ENCODE results near the gene TTYH2.

DNA sequence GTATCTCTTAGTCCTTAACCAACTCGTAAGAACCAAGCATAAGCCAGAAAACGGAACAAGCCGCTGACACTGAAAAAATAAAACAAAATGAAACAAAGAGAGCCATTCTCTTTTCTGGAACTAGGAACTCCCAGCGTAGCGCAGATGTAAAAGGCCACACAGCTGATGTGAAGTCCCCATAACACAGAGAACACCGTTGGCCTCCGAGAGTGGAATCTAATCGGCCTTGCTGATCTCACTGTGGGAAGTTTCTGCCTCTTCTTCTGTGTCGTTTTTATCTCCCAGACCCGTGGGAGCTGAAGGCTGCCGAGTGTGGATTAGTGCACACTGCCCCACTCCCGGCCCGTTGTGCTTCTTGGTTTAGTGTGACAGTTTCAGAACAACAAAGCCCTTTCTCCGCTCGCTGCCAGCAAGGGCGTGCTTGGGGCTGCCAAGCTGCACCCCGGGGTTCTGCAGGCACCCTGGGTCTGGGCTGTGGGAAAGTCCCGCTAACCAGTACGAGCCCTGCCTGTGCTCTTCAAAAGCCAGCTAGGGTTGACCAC lies 21.7 kb downstream of the TTYH2 start:
- peak in 1 of 2 donors; percentile 72 for TF ChIP-seq EP300 (IDR thresholded peaks at IDR 0.05)
- TF ChIP-seq, protein P1, sequence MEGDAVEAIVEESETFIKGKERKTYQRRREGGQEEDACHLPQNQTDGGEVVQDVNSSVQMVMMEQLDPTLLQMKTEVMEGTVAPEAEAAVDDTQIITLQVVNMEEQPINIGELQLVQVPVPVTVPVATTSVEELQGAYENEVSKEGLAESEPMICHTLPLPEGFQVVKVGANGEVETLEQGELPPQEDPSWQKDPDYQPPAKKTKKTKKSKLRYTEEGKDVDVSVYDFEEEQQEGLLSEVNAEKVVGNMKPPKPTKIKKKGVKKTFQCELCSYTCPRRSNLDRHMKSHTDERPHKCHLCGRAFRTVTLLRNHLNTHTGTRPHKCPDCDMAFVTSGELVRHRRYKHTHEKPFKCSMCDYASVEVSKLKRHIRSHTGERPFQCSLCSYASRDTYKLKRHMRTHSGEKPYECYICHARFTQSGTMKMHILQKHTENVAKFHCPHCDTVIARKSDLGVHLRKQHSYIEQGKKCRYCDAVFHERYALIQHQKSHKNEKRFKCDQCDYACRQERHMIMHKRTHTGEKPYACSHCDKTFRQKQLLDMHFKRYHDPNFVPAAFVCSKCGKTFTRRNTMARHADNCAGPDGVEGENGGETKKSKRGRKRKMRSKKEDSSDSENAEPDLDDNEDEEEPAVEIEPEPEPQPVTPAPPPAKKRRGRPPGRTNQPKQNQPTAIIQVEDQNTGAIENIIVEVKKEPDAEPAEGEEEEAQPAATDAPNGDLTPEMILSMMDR (IDR thresholded peaks at IDR 0.05) = no peak

All from tibial nerve (tissue), 4 donors.